ENCODE results near the gene FUS. TPM values are rescaled to one million over a fixed set of nuclear protein-coding genes. Genes with fewer than 3 reads are reported as not detected.

The FUS gene
- polyA plus RNA-seq, 1 donor (not counting 4 experiments of a cell fraction or from before 2014, with no cell fraction given): 199 TPM

- Histone ChIP-seq H3K79me2 (ENCODE audit: control insufficient read depth, insufficient read depth, low read length) (no peaks in the 10 kb centered on the region), H3K9ac (ENCODE audit: control insufficient read depth, extremely low read depth, insufficient read depth, low read length) (peak overlapping the region; percentile 69), H3K27me3 (ENCODE audit: control insufficient read depth, extremely low read depth, insufficient read depth, low read length) (no peaks in the 10 kb centered on the region), H3K4me3 (ENCODE audit: control insufficient read depth in 2 of 3, extremely low read depth in 1 of 3, insufficient read depth in 2 of 3, low read depth in 1 of 3, low read length in 3 of 3) (peak overlapping the region in 2 of 3 experiments; percentile 49 to 64), H3K9me3 (ENCODE audit: control insufficient read depth, low read depth, low read length) (no peaks in the 10 kb centered on the region), H3K9me1 (ENCODE audit: control insufficient read depth, extremely low read depth, insufficient read depth, low read length) (no peaks in the 10 kb centered on the region), H3K27ac (ENCODE audit: control insufficient read depth, insufficient read depth, low read length) (peak overlapping the region; percentile 85), H2AFZ (ENCODE audit: control insufficient read depth, low read length) (peak overlapping the region; percentile 80), H4K20me1 (ENCODE audit: control insufficient read depth, extremely low read depth, insufficient read depth, low read length) (no peaks in the 10 kb centered on the region), H3K4me1 (ENCODE audit: control insufficient read depth, extremely low read depth, insufficient read depth, low read length) (peaks cover 33% of the 10 kb centered on the region), H3K4me2 (ENCODE audit: control insufficient read depth, extremely low read depth, insufficient read depth, low read depth, low read length) (peak overlapping the region; percentile 90), H3K36me3 (ENCODE audit: control insufficient read depth in 2 of 2, extremely low read depth in 1 of 2, insufficient read depth in 2 of 2, low read length in 2 of 2) (no peaks in the 10 kb centered on the region)
- TF ChIP-seq, protein P1, sequence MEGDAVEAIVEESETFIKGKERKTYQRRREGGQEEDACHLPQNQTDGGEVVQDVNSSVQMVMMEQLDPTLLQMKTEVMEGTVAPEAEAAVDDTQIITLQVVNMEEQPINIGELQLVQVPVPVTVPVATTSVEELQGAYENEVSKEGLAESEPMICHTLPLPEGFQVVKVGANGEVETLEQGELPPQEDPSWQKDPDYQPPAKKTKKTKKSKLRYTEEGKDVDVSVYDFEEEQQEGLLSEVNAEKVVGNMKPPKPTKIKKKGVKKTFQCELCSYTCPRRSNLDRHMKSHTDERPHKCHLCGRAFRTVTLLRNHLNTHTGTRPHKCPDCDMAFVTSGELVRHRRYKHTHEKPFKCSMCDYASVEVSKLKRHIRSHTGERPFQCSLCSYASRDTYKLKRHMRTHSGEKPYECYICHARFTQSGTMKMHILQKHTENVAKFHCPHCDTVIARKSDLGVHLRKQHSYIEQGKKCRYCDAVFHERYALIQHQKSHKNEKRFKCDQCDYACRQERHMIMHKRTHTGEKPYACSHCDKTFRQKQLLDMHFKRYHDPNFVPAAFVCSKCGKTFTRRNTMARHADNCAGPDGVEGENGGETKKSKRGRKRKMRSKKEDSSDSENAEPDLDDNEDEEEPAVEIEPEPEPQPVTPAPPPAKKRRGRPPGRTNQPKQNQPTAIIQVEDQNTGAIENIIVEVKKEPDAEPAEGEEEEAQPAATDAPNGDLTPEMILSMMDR (optimal IDR thresholded peaks at IDR 0.05 in 1 of 3, IDR thresholded peaks at IDR 0.05 in 1 of 3, conservative IDR thresholded peaks at IDR 0.05 in 1 of 3; ENCODE audit: extremely low read depth in 1 of 3, insufficient read depth in 2 of 3, low read length in 3 of 3): no peak
- TF ChIP-seq EZH2 (IDR thresholded peaks at IDR 0.05; ENCODE audit: low read length): no peak
- DNase-seq (ENCODE audit: low read depth, low spot score): no peak
- dilution Hi-C loops (cut with MboI; ENCODE audit: extremely low pct_ligation_motif_present, low sequenced_read_pairs): no loop called here
- FAIRE-seq: peak; percentile 5
Observed at GRCh38 chr16:31141489-31142108, 38.3 kb upstream of the FUS start.

- FAIRE-seq (peak; percentile 23), DNase-seq (ENCODE audit: low read depth, low spot score) (peak; percentile 93)
- Histone ChIP-seq H3K27me3 (ENCODE audit: control insufficient read depth, extremely low read depth, insufficient read depth, low read length) (no peaks in the 10 kb centered on the region), H2AFZ (ENCODE audit: control insufficient read depth, low read length) (peak overlapping the region; percentile 93), H3K4me2 (ENCODE audit: control insufficient read depth, extremely low read depth, insufficient read depth, low read depth, low read length) (peak overlapping the region; percentile 90), H3K27ac (ENCODE audit: control insufficient read depth, insufficient read depth, low read length) (peak overlapping the region; percentile 85), H4K20me1 (ENCODE audit: control insufficient read depth, extremely low read depth, insufficient read depth, low read length) (no peaks in the 10 kb centered on the region), H3K4me1 (ENCODE audit: control insufficient read depth, extremely low read depth, insufficient read depth, low read length) (peaks cover 33% of the 10 kb centered on the region), H3K36me3 (ENCODE audit: control insufficient read depth in 2 of 2, extremely low read depth in 1 of 2, insufficient read depth in 2 of 2, low read length in 2 of 2) (no peaks in the 10 kb centered on the region), H3K9me3 (ENCODE audit: control insufficient read depth, low read depth, low read length) (no peaks in the 10 kb centered on the region), H3K4me3 (ENCODE audit: control insufficient read depth in 2 of 3, extremely low read depth in 1 of 3, insufficient read depth in 2 of 3, low read depth in 1 of 3, low read length in 3 of 3) (peak overlapping the region; percentile 13 to 64 (median 53)), H3K9me1 (ENCODE audit: control insufficient read depth, extremely low read depth, insufficient read depth, low read length) (no peaks in the 10 kb centered on the region), H3K79me2 (ENCODE audit: control insufficient read depth, insufficient read depth, low read length) (no peaks in the 10 kb centered on the region), H3K9ac (ENCODE audit: control insufficient read depth, extremely low read depth, insufficient read depth, low read length) (peak overlapping the region; percentile 69)
- TF ChIP-seq, protein P1 (optimal IDR thresholded peaks at IDR 0.05 in 1 of 3, IDR thresholded peaks at IDR 0.05 in 1 of 3, conservative IDR thresholded peaks at IDR 0.05 in 1 of 3; ENCODE audit: extremely low read depth in 1 of 3, insufficient read depth in 2 of 3, low read length in 3 of 3): peak; percentile 61 to 96 (median 88)
- no peak for TF ChIP-seq EZH2 (IDR thresholded peaks at IDR 0.05; ENCODE audit: low read length)
- dilution Hi-C loops (cut with MboI; ENCODE audit: extremely low pct_ligation_motif_present, low sequenced_read_pairs): no loop called here
Observed at GRCh38 chr16:31142109-31143010, 37.6 kb upstream of the FUS start.
